ENCODE data around the gene LTBP1. TPM values are rescaled to one million over a fixed set of nuclear protein-coding genes. Genes with fewer than 3 reads are reported as not detected.

The LTBP1 gene
- total and polyA plus RNA-seq, 10 of the 15 experiments (the other 5 are each of a cell fraction or from before 2014, with no cell fraction given) = 0.01 to 0.28 (median 0.12) TPM; not detected in 2

GRCh38 chr2:33274524-33274923, 327.8 kb downstream of the LTBP1 start:
- Histone ChIP-seq H3K9ac (ENCODE audit: control insufficient read depth, insufficient read depth, low read length) (no peak overlapping the region), H3K36me3 (ENCODE audit: control insufficient read depth in 2 of 2, insufficient read depth in 2 of 2, low read length in 1 of 2) (no peaks in the 10 kb centered on the region), H3K27me3 (replicated peaks in 1 of 2; ENCODE audit: control insufficient read depth in 2 of 2, insufficient read depth in 2 of 2, low read length in 1 of 2) (no peaks in the 10 kb centered on the region), H3K4me1 (ENCODE audit: control insufficient read depth, insufficient read depth, low read length) (peaks cover 10% of the 10 kb centered on the region), H3K4me2 (ENCODE audit: control insufficient read depth, insufficient read depth) (no peak overlapping the region), H3K4me3 (no peak overlapping the region), H3K9me3 (replicated peaks; ENCODE audit: control insufficient read depth, insufficient read depth, low read length) (no peaks in the 10 kb centered on the region), H3K79me2 (ENCODE audit: control insufficient read depth, insufficient read depth, low read length) (no peaks in the 10 kb centered on the region), H3K27ac (ENCODE audit: control insufficient read depth, insufficient read depth) (no peak overlapping the region), H2AFZ (ENCODE audit: control insufficient read depth, low read depth, low read length) (no peak overlapping the region), H4K20me1 (ENCODE audit: control insufficient read depth, insufficient read depth) (no peaks in the 10 kb centered on the region)
- ATAC-seq (no peak), FAIRE-seq (no peak), DNase-seq (ENCODE audit: low read depth, low spot score) (no peak)
- WGBS (ENCODE audit: insufficient coverage, insufficient replicate concordance, low lambda C conversion rate, missing lambda C conversion rate) = 82% methylated on average over 5 of the region's 5 CpGs
- POLR2A ChIA-PET = no interaction called here
- in situ Hi-C loops (cut with MboI) = no loop called here
- CTCF ChIA-PET = no interaction called here
- SMC1A ChIA-PET (ENCODE audit: uncharacterized antibody, unreplicated experiment) = interaction anchor here (0.6 to 1.1 kb wide), 3 partner anchors 18 to 173 kb away, joined by 3 read pairs; no protein-coding TSS in a partner anchor
- RAD21 ChIA-PET (ENCODE audit: unreplicated experiment) = interaction anchor here (0.6 kb wide), 1 partner anchor 1292 kb away, joined by 4 read pairs; no protein-coding TSS in a partner anchor
- TF ChIP-seq TBL1XR1 (IDR thresholded peaks at IDR 0.05; ENCODE audit: low read depth, low read length) = no peak
- TF ChIP-seq CEBPB (IDR thresholded peaks at IDR 0.05; ENCODE audit: borderline replicate concordance in 1 of 2, low read depth in 2 of 2, low read length in 2 of 2) = no peak
- TF ChIP-seq STAT3 (IDR thresholded peaks at IDR 0.05; ENCODE audit: low read depth, low read length) = no peak
- no peak for TF ChIP-seq SMARCA5 (IDR thresholded peaks at IDR 0.05)
- no peak for TF ChIP-seq NFYA (IDR thresholded peaks at IDR 0.05; ENCODE audit: borderline replicate concordance, low read depth, low read length)
- TF ChIP-seq, protein P1, sequence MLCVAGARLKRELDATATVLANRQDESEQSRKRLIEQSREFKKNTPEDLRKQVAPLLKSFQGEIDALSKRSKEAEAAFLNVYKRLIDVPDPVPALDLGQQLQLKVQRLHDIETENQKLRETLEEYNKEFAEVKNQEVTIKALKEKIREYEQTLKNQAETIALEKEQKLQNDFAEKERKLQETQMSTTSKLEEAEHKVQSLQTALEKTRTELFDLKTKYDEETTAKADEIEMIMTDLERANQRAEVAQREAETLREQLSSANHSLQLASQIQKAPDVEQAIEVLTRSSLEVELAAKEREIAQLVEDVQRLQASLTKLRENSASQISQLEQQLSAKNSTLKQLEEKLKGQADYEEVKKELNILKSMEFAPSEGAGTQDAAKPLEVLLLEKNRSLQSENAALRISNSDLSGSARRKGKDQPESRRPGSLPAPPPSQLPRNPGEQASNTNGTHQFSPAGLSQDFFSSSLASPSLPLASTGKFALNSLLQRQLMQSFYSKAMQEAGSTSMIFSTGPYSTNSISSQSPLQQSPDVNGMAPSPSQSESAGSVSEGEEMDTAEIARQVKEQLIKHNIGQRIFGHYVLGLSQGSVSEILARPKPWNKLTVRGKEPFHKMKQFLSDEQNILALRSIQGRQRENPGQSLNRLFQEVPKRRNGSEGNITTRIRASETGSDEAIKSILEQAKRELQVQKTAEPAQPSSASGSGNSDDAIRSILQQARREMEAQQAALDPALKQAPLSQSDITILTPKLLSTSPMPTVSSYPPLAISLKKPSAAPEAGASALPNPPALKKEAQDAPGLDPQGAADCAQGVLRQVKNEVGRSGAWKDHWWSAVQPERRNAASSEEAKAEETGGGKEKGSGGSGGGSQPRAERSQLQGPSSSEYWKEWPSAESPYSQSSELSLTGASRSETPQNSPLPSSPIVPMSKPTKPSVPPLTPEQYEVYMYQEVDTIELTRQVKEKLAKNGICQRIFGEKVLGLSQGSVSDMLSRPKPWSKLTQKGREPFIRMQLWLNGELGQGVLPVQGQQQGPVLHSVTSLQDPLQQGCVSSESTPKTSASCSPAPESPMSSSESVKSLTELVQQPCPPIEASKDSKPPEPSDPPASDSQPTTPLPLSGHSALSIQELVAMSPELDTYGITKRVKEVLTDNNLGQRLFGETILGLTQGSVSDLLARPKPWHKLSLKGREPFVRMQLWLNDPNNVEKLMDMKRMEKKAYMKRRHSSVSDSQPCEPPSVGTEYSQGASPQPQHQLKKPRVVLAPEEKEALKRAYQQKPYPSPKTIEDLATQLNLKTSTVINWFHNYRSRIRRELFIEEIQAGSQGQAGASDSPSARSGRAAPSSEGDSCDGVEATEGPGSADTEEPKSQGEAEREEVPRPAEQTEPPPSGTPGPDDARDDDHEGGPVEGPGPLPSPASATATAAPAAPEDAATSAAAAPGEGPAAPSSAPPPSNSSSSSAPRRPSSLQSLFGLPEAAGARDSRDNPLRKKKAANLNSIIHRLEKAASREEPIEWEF (IDR thresholded peaks at IDR 0.05; ENCODE audit: insufficient replicate concordance, low read depth, low read length) = no peak
- no peak for TF ChIP-seq ZNF274 (IDR thresholded peaks at IDR 0.05; ENCODE audit: insufficient read depth, insufficient read length)
- TF ChIP-seq MYB (IDR thresholded peaks at IDR 0.05; ENCODE audit: borderline replicate concordance, low read depth, low read length) = no peak
- no peak for TF ChIP-seq CBFB (IDR thresholded peaks at IDR 0.05; ENCODE audit: low read depth)
- no peak for TF ChIP-seq MXI1 (IDR thresholded peaks at IDR 0.05; ENCODE audit: low read depth, low read length)
- no peak for TF ChIP-seq IKZF1 (conservative IDR thresholded peaks at IDR 0.05)
- TF ChIP-seq POLR2AphosphoS2 (IDR thresholded peaks at IDR 0.05; ENCODE audit: low read depth, low read length) = no peak
- no peak for TF ChIP-seq ZNF207 (IDR thresholded peaks at IDR 0.05; ENCODE audit: borderline replicate concordance)
- intact Hi-C loops (cut with micrococcal nuclease; ENCODE audit: unreplicated experiment) = loop anchor here (5.0 to 10.0 kb wide), 2 partner anchors 67 to 310 kb away; no protein-coding TSS in a partner anchor
- BruUV-seq (replicated peaks) = no TSS peak

All from GM12878 (cell line).